Anterior cingulate cortex (tissue), 58 donors: Measurements from ENCODE around the gene RYR3.
"Not testable (repeated sequence)": the region's sequence is repeated elsewhere in the genome, so short reads cannot be mapped to it uniquely, and the experiment has no call there.

Source experiments
- DNase-seq, 58 donors: peaks; one replicate each; lab custom pipeline; 2025; lab: John Stamatoyannopoulos, UW

The RYR3 gene

GRCh38 chr15:33559207-33559890, 248.6 kb downstream of the RYR3 start:
- DNase-seq: no peak

- no peak for DNase-seq
These were observed 250.6 kb downstream of the RYR3 start for GRCh38 chr15:33561407-33561806.

- DNase-seq: no peak
These were observed 251.2 kb downstream of the RYR3 start for GRCh38 chr15:33561967-33562366.

- no peak for DNase-seq
These were observed 254.3 kb downstream of the RYR3 start for GRCh38 chr15:33565094-33565493.

- no peak for DNase-seq
These were observed 256.9 kb downstream of the RYR3 start for GRCh38 chr15:33567652-33568051.

GRCh38 chr15:33569036-33569435, 258.3 kb downstream of the RYR3 start:
- no peak for DNase-seq

GRCh38 chr15:33577911-33578310, 267.1 kb downstream of the RYR3 start:
- not testable (repeated sequence) for DNase-seq

- DNase-seq: no peak
These were observed 269.8 kb downstream of the RYR3 start for GRCh38 chr15:33580526-33580925.

- DNase-seq: peak in 30 of 58 donors; percentile 2 to 71 (median 10)
These were observed 270.3 kb downstream of the RYR3 start for GRCh38 chr15:33581032-33581431.

- DNase-seq: no peak
These were observed 274.0 kb downstream of the RYR3 start for GRCh38 chr15:33584797-33585196.

- DNase-seq: no peak
These were observed 276.3 kb downstream of the RYR3 start for GRCh38 chr15:33586786-33587697.

- DNase-seq: no peak
These were observed 277.0 kb downstream of the RYR3 start for GRCh38 chr15:33587773-33588172.

- DNase-seq: no peak
These were observed 282.1 kb downstream of the RYR3 start for GRCh38 chr15:33592864-33593263.

GRCh38 chr15:33598382-33598781, 287.6 kb downstream of the RYR3 start:
- DNase-seq: not testable (repeated sequence)

GRCh38 chr15:33600212-33600611, 289.4 kb downstream of the RYR3 start:
- DNase-seq: no peak

GRCh38 chr15:33601461-33601860, 290.7 kb downstream of the RYR3 start:
- DNase-seq: no peak

GRCh38 chr15:33608714-33609113, 297.9 kb downstream of the RYR3 start:
- peak in 1 of 58 donors; percentile 3 for DNase-seq

- no peak for DNase-seq
These were observed 302.0 kb downstream of the RYR3 start for GRCh38 chr15:33612721-33613304.

GRCh38 chr15:33616475-33616874, 305.7 kb downstream of the RYR3 start:
- DNase-seq: no peak

GRCh38 chr15:33618350-33618749, 307.6 kb downstream of the RYR3 start:
- DNase-seq: no peak

GRCh38 chr15:33621141-33621540, 310.4 kb downstream of the RYR3 start:
- DNase-seq: no peak
